Measurements from ENCODE around the gene KCNQ1. TPM values are rescaled to one million over a fixed set of nuclear protein-coding genes. Genes with fewer than 3 reads are reported as not detected.

KCNQ1 gene
- total and polyA plus RNA-seq, 9 of the 15 experiments (the other 6 are each of a cell fraction or from before 2014, with no cell fraction given), result 0.44 TPM; not detected in 8

DNA sequence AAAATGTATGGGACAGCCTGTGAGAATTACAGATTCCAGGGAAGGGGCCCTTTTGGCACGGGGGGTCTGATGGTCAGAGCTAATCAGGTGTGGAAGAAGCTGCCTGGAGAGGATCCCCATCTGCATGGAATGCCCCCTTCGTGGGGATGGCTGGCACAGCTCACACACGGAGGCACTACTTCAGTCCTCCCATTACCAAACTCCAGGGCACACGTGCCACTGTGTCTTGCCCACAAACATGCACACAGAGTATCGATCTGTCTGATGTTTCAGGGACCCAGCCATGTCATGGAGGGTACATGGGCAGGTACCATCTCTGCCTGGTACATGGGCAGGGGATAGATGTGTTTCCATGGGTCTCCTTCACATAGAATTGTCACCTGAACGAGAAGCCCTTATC is 240.2 kb downstream of the KCNQ1 start:
- Histone ChIP-seq H3K27ac (ENCODE audit: extremely low read depth, low read depth, low read length) (no peak overlapping the region), H3K27me3 (ENCODE audit: control insufficient read depth in 2 of 2, insufficient read depth in 2 of 2, low read length in 2 of 2) (no peaks in the 10 kb centered on the region), H3K79me2 (ENCODE audit: control insufficient read depth, insufficient read depth, low read length) (peaks cover 82% of the 10 kb centered on the region), H2AFZ (ENCODE audit: low read depth, low read length) (no peak overlapping the region), H3K9ac (ENCODE audit: insufficient read depth in 1 of 2, low read depth in 2 of 2, low read length in 2 of 2) (no peak overlapping the region), H3K36me3 (ENCODE audit: control insufficient read depth, insufficient read depth, low read length) (peaks cover 67% of the 10 kb centered on the region; the same call in 2 of the 3 replicates), H3K9me1 (ENCODE audit: control insufficient read depth, insufficient read depth, low read length) (peaks cover 6% of the 10 kb centered on the region), H3K4me3 (no peak overlapping the region), H3K4me2 (ENCODE audit: insufficient read depth, low read length) (no peak overlapping the region), H4K20me1 (replicated peaks; ENCODE audit: control insufficient read depth, insufficient read depth, low read length) (peaks cover 59% of the 10 kb centered on the region), H3K4me1 (replicated peaks in 1 of 2; ENCODE audit: control insufficient read depth in 2 of 2, insufficient read depth in 2 of 2, low read length in 2 of 2) (peaks cover 10 to 13% of the 10 kb centered on the region in 2 experiments; a peak in 4 of 5 replicates), H3K9me3 (replicated peaks; ENCODE audit: control insufficient read depth, insufficient read depth, low read depth, low read length) (no peaks in the 10 kb centered on the region)
- no TSS peak for BruUV-seq (replicated peaks)
- DNase-seq (ENCODE audit: extremely low read depth in 1 of 4, low spot score in 3 of 4) (no peak), FAIRE-seq (no peak), ATAC-seq (no peak)
- ChIA-PET POLR2A (interaction anchor here (0.8 kb wide), 1 partner anchor 66 kb away, joined by 4 read pairs; no protein-coding TSS in a partner anchor), CTCF (ENCODE audit: low intra/inter-chr PET ratio) (no interaction called here)
- WGBS (ENCODE audit: insufficient coverage, low coverage, missing lambda C conversion rate), result 58% methylated on average over 6 of the region's 6 CpGs
- in situ Hi-C loops (cut with MboI) (no loop called here), intact Hi-C loops (cut with micrococcal nuclease) (no loop called here)
- TF ChIP-seq FOXP1 (CRISPR knock-in tag; IDR thresholded peaks at IDR 0.05) (no peak), ZNF507 (tag; conservative IDR thresholded peaks at IDR 0.05) (no peak), MEIS2 (IDR thresholded peaks at IDR 0.05; ENCODE audit: partially characterized antibody) (no peak), PCBP2 (IDR thresholded peaks at IDR 0.05; ENCODE audit: low read depth, low read length, poor library complexity, severe bottlenecking) (no peak), YBX1 (IDR thresholded peaks at IDR 0.05) (no peak), CAMTA2 (CRISPR knock-in tag; conservative IDR thresholded peaks at IDR 0.05) (no peak), SUPT5H (IDR thresholded peaks at IDR 0.05) (no peak), ZFP30 (CRISPR knock-in tag; IDR thresholded peaks at IDR 0.05; ENCODE audit: borderline replicate concordance) (no peak), ZBTB17 (CRISPR knock-in tag; IDR thresholded peaks at IDR 0.05) (no peak), SAFB (IDR thresholded peaks at IDR 0.05; ENCODE audit: borderline replicate concordance, low read depth, low read length) (no peak)
- TF ChIP-seq, protein P1, sequence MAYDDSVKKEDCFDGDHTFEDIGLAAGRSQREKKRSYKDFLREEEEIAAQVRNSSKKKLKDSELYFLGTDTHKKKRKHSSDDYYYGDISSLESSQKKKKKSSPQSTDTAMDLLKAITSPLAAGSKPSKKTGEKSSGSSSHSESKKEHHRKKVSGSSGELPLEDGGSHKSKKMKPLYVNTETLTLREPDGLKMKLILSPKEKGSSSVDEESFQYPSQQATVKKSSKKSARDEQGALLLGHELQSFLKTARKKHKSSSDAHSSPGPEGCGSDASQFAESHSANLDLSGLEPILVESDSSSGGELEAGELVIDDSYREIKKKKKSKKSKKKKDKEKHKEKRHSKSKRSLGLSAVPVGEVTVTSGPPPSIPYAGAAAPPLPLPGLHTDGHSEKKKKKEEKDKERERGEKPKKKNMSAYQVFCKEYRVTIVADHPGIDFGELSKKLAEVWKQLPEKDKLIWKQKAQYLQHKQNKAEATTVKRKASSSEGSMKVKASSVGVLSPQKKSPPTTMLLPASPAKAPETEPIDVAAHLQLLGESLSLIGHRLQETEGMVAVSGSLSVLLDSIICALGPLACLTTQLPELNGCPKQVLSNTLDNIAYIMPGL (CRISPR knock-in tag; IDR thresholded peaks at IDR 0.05), result no peak
- TF ChIP-seq, protein P2, sequence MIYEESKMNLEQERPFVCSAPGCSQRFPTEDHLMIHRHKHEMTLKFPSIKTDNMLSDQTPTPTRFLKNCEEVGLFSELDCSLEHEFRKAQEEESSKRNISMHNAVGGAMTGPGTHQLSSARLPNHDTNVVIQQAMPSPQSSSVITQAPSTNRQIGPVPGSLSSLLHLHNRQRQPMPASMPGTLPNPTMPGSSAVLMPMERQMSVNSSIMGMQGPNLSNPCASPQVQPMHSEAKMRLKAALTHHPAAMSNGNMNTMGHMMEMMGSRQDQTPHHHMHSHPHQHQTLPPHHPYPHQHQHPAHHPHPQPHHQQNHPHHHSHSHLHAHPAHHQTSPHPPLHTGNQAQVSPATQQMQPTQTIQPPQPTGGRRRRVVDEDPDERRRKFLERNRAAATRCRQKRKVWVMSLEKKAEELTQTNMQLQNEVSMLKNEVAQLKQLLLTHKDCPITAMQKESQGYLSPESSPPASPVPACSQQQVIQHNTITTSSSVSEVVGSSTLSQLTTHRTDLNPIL (CRISPR knock-in tag; IDR thresholded peaks at IDR 0.05), result no peak
- TF ChIP-seq, protein P3, sequence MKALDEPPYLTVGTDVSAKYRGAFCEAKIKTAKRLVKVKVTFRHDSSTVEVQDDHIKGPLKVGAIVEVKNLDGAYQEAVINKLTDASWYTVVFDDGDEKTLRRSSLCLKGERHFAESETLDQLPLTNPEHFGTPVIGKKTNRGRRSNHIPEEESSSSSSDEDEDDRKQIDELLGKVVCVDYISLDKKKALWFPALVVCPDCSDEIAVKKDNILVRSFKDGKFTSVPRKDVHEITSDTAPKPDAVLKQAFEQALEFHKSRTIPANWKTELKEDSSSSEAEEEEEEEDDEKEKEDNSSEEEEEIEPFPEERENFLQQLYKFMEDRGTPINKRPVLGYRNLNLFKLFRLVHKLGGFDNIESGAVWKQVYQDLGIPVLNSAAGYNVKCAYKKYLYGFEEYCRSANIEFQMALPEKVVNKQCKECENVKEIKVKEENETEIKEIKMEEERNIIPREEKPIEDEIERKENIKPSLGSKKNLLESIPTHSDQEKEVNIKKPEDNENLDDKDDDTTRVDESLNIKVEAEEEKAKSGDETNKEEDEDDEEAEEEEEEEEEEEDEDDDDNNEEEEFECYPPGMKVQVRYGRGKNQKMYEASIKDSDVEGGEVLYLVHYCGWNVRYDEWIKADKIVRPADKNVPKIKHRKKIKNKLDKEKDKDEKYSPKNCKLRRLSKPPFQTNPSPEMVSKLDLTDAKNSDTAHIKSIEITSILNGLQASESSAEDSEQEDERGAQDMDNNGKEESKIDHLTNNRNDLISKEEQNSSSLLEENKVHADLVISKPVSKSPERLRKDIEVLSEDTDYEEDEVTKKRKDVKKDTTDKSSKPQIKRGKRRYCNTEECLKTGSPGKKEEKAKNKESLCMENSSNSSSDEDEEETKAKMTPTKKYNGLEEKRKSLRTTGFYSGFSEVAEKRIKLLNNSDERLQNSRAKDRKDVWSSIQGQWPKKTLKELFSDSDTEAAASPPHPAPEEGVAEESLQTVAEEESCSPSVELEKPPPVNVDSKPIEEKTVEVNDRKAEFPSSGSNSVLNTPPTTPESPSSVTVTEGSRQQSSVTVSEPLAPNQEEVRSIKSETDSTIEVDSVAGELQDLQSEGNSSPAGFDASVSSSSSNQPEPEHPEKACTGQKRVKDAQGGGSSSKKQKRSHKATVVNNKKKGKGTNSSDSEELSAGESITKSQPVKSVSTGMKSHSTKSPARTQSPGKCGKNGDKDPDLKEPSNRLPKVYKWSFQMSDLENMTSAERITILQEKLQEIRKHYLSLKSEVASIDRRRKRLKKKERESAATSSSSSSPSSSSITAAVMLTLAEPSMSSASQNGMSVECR (CRISPR knock-in tag; IDR thresholded peaks at IDR 0.05), result no peak
- TF ChIP-seq, protein P4, sequence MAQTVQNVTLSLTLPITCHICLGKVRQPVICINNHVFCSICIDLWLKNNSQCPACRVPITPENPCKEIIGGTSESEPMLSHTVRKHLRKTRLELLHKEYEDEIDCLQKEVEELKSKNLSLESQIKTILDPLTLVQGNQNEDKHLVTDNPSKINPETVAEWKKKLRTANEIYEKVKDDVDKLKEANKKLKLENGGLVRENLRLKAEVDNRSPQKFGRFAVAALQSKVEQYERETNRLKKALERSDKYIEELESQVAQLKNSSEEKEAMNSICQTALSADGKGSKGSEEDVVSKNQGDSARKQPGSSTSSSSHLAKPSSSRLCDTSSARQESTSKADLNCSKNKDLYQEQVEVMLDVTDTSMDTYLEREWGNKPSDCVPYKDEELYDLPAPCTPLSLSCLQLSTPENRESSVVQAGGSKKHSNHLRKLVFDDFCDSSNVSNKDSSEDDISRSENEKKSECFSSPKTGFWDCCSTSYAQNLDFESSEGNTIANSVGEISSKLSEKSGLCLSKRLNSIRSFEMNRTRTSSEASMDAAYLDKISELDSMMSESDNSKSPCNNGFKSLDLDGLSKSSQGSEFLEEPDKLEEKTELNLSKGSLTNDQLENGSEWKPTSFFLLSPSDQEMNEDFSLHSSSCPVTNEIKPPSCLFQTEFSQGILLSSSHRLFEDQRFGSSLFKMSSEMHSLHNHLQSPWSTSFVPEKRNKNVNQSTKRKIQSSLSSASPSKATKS (CRISPR knock-in tag; IDR thresholded peaks at IDR 0.05), result no peak
